C4-2B (cell line): ENCODE data around the gene PRDX6.
"Not testable (repeated sequence)": the region's sequence is repeated elsewhere in the genome, so short reads cannot be mapped to it uniquely, and the experiment has no call there.

Experiments used
- CTCF ChIP-seq: fragments of 450-650 bp; conservative IDR thresholded peaks from 2 replicates; pipeline ENCODE4 v1.5.1; 2017; ENCODE audit warnings: mild to moderate bottlenecking
- ZFX ChIP-seq: fragments of 450-650 bp; IDR thresholded peaks from 2 replicates; pipeline ENCODE4 v1.6.1; 2017

- not testable (repeated sequence) for TF ChIP-seq CTCF, ZFX
Measured at GRCh38 chr1:173514503-173514902, 37.4 kb downstream of the PRDX6 start.
